HG03135 (cell line): ENCODE data around the gene ADK.

Source experiments
- ATAC-seq: cut with Tn5 transposase; IDR thresholded peaks from one replicate; pipeline ENCODE4 v1.9.1; 2021; ENCODE audit warnings: mild to moderate bottlenecking, moderate library complexity; ENCODE audit not compliant: unreplicated experiment

The ADK gene

DNA sequence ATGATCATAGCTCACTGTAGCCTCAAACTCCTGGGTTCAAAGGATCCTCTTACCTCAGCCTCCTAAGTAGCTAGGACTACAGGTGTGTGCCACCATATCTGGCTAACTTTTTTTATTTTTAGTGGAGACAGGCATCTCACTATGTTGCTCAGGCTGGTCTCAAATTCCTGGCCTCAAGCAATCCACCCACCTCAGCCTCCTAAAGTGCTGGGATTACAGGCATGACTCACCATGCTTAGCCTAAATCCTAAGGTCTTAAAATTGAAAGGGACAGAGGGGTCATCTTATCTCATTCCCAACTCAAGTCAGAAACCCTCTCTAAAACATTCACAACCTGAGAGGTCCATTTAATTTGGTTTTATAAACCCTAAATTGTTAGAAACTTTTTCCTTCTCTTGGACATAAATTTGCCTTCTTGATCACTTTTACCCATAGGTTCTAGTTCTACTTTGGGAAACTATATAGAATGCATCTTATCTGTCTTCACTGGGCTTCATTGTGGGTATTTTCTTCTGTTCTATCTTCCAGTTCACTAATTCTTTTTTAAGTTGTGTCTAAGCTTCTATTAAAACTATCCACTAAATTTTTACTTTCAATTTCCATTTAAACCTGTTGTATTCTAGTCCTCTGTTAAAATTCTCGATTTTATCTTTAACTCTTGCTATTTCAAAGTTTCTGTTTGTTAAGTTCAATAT lies 492.0 kb downstream of the ADK start:
- no peak for ATAC-seq

DNA sequence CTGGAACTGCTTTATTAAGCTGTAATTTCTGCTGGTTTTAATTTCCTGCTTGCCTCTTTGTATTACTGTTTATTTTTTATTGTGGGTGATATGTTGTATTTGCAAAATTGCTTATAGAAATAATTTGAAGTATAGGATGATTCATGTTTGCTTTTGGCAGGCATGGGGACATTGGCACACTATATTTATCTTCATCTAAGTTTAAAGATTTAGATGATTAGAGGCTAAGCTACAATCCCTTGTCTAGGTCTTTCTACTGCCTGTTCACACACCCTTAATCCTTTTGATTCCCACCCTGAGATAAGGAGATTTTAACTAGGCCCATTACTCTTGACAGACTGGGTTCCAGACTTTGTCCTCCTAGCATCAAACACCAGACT lies 492.6 kb downstream of the ADK start:
- ATAC-seq = no peak

DNA sequence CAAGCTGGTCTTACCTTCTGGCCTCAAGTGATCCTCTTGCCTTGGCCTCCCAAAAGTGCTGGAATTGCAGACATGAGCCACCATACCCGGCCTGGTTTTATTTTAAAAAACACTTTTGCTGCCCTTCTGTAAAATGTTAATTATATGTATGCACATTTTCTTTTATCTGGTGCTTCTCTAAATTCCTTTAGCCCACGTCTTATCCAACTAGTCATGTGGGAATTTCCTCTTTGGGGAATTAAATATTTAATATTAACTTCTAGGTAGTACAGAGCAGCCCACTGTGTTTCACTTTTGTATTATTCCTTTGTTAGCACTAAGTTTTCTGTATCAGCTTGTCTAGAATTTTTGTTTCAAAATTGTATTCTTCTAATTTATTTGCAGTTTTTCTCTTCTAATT lies 493.7 kb downstream of the ADK start:
- ATAC-seq = no peak

DNA sequence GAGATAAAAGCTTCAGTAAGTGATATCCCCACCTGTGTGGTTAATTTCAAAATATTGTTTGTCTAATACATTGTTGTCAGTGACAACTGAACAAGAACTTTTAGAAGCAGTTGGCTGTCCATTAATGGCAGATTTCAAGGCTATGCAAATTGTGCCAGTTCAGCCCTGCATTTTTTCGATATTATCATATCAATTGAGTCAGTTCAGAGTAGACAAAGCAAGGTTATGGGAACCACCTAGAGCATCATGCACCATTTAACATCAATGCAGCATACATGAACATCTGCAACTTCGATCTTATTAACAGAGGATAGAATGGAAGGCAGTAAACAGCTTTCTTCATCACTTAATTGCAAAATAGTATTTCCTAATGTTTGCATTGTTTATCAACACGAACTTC lies 494.7 kb downstream of the ADK start:
- no peak for ATAC-seq

DNA sequence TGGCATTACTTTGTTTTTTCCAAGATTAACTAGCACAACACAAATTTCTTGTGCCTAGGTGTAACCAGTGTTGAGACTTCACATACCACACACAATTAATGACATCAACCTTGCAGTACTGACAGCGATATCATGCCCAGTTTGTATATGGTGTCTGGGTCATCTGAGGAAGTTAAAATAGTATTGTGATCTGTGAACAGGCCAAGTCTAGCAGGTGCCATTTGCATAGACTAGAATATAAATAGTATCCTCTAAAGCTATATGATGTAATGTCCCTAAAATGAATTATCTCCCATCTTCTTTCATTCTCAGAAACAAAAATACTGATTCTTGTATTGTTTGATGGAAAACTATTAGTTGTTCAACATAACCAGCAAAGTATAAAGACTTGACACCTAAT lies 499.6 kb downstream of the ADK start:
- ATAC-seq = no peak

DNA sequence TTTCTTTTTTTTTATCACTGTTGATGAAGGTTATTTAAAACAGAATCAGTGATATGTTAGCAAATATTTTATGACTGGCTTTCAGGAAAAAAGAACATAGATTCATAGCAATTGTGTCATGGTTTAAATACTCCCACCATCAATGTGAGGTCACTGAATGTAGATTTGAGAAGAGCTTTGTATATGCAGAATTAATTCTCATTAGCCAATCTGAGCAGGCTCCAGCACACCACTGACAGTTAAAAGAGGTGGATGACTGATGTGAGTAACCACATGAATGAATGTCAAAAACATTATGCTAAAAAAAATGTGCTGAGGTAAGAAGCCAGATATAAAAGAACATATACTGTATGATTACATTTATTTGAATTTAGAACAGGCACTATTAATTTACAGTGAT lies 500.5 kb downstream of the ADK start:
- ATAC-seq = no peak

DNA sequence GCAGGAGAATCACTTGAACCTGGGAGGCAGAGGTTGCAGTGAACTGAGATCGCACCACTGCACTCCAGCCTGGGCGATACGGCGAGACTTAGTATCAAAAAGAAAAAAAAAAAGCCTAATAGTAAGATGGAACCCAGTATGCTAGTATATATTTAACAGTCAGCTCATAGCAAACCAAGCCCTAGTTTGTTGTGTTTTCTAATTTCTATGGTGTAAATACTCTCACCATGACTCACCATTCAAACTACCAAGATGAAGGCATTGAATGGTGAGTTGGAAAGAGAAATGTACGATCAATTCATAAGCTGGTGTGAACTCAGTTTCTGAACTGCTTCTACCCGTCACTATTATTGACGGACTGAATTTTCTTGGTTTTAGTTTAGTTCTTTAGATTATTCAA lies 501.6 kb downstream of the ADK start:
- no peak for ATAC-seq

DNA sequence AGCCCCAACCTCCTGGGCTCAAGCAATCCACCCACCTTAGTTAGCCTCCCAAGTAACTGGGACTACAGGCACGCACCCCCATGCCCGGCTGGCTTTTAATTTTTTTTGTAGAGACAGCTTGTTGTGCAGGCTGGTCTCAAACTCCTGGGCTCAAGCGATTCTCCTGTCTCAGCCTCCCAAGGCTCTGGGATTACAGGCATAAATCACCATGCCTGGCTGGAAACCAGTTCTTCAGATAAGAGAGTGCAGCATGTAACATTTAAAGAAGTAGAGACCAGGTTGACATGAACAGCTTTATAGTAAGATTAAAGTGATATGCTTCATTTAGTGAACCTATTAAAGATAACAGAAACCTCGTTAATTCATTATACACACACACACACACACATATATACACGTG lies 507.5 kb downstream of the ADK start:
- ATAC-seq = no peak

DNA sequence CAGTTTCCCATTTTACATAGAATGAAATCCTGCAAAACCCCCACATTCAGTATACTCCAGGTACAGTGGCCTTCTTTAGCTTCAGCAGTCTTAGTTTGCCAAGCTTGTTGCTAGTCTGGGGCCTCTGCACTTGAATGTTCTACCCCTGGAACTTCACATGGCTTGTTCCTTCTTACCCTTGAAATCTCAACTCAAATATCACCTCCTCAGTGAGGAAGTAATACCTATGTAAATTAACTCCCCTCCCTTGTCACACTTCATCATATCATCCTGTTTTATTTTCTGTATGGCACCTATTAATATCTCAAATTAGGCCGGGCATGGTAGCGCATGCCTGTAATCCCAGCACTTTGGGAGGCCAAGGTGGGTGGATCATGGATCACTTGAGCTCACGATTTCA lies 511.6 kb downstream of the ADK start:
- ATAC-seq = no peak

DNA sequence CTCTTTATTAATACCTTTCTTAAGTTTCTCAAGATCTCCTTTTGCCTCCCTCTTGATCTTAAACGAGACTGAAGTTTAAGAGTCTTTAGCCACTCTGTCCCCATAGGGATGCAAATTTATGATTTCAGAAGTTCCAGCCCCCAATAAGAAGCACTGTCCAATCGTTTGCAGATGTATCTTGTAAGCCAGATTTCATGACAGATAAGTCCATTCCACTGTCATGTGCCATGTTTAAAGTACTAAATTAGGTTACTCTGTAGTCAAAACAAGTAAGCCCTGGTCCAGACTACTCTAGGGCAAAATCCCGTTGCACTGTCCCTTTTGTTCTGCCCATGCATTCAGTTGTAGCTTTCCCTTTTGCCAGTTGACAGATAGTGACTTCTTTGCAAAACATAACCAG lies 518.2 kb downstream of the ADK start:
- ATAC-seq = no peak

DNA sequence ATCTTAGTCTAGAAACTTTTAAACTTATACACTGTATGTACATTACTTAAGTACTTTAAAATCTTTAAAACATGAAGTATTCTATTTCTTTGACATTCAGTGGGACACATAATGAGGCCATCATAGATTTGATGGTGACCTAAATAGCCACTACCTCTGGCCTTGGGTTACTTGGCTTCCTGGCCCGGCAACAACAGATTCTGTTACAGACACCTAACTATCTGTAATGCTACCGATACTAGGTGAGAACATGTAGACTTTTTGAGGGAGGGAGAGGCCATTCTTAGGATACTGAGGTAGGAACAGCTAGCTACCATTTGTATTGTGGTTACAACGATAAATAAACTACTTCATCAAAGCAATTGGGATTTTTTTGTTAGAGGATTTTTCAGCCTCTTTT lies 520.7 kb downstream of the ADK start:
- no peak for ATAC-seq

DNA sequence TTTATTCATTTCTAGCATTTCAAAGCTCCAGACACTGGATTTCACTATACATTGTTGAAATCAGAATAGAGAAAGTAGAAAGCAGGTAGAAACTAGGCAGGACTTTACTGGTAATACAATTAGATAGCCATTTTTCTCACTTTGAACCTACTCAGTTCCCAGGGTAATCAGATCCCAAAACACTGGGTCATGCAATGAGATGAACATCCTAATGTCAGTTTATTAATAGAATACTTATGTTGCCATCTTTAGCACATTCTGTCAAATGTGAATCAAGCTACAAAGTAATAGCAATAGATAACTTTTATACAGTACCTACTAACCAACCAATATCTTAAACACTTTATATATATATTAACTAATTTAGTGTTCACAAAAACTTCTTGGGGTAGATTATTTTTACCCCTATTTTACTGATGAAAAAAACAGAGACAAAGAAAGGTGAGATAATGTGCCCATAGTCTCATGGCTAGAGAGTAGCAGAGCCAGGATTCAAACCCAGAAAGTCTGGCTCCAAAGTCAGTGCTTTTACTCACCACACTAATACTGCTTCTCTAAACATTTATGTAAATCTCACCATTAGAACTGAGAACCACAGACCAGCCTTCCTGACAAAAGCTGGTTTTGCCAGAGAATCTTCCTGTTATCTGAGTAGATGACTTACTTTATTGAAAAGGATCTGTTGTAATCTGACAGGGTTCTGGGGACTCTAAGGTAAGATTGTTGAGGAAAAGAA lies 521.6 kb downstream of the ADK start:
- ATAC-seq = no peak

DNA sequence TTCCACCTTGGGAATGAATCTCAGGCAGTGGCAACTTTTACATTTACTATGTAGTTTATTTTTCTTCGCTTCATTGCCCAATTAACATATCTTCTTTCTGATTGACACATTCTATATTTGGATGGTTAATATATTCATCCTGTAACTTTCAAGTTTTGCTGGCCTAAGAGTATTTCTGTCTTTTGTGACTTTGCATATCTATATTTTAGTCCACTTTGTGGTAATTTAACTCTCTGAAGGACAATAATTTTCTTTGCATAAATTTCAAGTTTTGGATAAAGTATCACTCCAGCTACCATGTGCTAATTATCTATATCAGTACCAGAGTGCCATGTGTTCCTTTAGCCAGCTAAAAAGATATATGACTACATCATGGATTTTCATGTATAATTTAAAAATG lies 523.9 kb downstream of the ADK start:
- no peak for ATAC-seq

DNA sequence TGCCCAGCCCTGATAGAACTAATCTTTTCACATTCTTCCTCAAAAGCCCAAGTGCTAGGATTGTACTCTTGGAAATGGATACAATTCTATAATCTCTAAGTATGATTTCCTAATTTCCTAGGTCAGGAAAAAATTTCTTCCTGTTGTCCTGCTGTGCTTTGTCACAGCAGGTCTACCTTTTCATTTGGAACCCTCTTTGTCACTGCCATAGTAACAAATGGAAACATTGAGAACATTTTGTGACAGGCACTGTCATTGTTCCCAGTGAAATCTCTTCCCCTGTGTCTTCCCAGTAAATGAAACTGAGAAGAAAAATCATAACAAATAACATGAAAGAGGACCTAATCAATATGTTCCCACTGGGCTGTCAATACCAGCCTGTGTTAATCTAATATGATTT lies 524.5 kb downstream of the ADK start:
- no peak for ATAC-seq

DNA sequence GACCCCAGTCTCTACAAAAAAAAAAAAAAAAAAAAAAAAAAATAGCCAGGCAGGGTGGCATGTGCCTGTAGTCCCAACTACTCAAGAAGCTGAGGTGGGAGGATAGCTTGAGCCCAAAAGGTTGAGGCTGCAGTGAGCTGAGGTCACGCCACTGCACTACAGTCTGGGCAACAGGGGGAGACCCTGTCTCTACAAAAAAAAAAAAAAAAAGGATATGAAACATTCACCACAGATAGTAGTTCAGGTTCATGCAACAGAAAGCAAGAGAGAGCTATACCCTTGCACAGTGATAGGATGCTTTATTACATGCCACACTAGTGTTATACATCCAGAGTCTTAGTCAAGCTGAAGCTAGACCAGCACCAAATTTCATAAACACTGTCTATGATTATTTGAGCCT lies 526.9 kb downstream of the ADK start:
- ATAC-seq = peak; percentile 82

DNA sequence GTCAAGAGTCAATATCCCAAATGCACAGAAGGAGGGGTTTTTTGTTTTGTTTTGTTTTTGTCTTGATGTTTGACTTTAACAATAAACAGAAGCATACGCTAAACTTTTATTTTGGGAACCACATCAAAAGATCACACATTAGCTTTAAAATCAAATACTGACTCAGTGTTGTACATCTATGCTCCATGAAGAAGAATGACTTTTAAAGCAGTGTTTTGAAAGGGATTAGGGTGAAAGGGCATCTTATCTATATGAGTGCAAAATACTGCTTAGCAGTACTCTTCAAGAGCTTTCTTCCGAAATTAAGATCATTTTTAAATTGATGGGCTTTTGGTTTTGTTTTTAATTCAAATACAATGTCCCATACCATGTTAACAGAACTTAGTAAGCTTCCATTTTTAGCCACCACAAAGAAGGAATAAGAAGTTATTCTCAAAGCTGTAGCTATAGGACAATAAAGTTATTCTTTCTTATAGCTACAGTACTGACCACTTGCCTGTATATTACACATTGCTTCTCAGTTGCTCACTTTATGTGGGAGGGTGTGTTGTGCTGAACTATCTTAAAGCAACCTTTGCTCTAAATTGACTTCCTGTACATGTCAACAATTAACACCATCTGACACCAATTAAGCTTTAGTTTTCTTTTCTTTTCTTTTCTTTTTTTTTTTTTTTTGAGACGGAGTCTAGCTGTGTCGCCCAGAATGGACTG lies 531.1 kb downstream of the ADK start:
- no peak for ATAC-seq

DNA sequence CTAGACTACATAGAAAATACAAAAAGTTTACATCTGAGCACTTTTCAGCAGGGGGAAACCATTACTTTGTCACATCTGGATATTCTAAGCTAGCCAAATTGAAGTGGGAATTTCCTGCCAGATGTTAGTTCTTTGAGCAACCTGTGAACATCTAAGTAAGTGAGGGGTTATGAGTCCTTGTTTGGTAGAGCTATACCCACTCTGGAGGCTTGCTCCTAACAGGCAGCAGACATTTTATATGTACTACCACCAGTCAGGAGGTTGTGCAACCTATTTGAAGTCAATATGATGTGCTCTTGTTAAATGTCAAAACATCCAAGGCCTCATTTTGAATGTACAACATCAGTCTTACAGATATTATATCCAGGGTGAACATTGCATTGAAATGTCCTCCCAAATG lies 532.0 kb downstream of the ADK start:
- ATAC-seq = no peak

DNA sequence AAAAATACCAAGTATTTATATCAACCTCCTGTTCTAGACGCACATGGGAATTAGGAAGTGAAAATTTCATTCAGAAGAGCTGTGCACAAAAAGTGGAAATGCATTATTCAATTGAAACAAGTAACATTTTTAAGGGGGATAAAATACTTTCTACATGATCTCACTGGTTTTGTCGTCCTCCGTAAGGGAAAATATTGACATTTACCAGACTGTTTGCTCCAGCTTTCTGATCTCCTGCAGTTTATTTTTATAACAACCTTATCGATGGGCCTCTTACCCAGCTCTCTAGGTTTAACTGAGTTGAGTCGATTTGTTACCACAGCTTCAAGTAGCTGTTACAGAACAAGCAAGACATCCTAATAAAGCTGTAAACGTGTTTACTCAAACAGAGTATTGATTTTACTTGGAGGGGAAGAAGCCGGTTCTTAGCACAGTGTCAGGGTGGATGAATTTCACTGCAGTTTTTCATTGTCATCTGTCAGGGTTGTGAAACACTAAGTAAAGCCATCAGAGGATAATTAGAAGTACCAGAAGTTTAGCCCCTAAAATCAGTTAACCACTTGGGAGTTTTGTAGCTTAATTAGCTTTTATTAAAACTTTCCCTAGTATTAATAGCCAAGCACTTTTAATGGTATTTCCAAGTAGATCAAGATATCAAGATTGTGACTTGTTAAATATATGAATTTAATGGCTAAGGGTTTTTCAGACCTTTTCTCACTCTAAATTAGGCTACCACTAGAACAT lies 532.8 kb downstream of the ADK start:
- ATAC-seq = no peak

DNA sequence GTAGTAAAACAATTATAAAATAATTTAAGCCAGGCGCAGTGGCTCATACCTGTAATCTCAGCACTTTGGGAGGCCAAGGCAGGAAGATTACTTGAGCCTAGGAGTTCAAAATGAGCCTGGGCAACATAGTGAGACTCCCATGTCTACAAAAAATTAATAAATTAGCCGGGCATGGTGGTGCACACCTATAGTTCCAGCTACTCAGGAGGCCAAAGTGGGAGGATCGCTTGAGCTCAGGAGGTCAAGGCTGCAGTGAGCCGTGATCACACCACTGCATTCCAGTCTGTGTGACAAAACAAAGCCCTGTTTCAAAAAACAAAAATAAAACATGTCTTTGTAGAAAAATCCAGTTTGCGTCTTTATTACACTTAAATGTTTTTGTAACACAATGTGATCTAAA lies 533.4 kb downstream of the ADK start:
- no peak for ATAC-seq

DNA sequence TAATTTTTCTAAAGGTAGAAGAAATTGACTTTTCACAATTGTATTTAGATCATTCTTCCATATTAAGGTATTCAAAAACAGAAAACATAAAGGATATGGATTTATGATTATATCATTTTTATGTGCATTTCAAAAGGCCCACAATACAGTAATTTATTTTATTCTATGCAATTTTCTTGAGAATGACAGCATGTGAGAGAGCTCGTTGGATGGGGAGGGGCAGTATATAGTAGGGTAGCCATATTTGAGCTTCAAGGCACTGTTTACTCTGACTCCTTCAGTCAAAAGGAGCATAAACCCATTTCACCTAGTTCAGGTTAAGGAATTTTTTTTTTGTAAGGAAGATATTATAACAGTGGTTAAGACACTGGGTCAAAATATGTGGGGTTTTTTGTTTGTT lies 534.5 kb downstream of the ADK start:
- ATAC-seq = no peak

DNA sequence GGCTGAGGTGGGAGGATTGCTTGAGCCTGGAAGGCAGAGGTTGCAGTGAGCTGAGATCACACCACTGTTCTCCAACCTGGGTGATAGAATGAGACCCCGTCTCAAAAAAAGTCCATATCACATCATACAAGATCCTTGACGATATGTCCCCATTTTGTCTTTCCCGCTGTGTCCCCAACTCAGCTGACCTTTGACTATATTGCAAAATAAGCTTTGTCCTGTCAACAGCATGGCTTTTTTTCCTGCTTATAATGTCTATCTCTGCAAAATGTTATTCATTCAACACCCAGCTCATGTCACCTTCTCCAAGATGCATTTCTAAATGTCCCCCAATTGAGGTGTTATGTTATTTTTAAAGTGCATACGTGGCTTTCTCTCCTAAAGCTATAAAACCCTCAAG lies 539.4 kb downstream of the ADK start:
- no peak for ATAC-seq

DNA sequence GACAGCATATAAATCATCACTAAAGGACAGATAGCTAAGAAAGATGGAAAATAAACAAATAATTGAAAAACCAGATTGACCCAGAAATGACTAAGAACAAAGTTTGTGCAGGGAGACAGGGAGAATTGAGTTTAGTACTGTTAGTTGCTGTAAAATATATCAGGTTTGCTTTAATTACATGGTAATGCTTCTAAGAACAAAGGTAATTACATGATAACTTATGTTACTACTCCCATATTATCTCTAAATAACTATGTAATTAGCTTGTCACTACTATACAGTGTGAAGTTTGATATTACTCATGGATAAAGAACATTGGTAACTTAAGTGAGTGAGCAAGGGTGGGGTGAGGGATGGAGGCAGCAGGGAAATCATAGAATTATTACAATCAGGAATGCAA lies 540.1 kb downstream of the ADK start:
- no peak for ATAC-seq
